ENCODE data around the gene POLE.

DNA sequence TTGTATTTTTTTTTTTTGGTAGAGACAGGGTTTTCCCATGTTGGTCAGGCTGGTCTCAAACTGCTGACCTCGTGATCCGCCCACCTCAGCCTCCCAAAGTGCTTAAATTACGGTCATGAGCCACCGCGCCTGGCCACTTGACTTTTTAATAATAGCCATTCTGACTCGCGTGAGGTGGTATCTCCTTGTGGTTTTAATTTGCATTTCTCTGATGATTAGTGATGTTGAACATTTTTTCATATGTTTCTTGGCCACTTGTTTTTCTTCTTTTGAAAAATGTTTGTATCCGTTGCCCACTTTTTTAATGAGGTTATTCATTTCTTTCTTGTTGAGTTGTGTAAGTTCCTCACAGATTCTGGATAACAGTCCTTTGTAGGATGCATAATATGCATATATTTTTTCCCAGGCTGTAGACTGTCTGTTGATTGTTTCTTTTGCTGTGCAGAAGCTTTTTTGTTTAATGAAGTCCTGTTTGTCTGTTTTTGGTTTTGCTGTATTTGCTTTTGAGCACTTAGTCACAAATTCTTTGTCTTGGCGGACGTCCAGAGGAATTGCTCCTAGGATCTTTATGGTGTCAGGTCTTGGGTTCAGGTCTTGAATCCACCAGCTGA is 13.2 kb upstream of the POLE start:
- TF ChIP-seq, protein P1, sequence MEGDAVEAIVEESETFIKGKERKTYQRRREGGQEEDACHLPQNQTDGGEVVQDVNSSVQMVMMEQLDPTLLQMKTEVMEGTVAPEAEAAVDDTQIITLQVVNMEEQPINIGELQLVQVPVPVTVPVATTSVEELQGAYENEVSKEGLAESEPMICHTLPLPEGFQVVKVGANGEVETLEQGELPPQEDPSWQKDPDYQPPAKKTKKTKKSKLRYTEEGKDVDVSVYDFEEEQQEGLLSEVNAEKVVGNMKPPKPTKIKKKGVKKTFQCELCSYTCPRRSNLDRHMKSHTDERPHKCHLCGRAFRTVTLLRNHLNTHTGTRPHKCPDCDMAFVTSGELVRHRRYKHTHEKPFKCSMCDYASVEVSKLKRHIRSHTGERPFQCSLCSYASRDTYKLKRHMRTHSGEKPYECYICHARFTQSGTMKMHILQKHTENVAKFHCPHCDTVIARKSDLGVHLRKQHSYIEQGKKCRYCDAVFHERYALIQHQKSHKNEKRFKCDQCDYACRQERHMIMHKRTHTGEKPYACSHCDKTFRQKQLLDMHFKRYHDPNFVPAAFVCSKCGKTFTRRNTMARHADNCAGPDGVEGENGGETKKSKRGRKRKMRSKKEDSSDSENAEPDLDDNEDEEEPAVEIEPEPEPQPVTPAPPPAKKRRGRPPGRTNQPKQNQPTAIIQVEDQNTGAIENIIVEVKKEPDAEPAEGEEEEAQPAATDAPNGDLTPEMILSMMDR (IDR thresholded peaks at IDR 0.05; ENCODE audit: borderline replicate concordance, extremely low read depth, low read length, poor library complexity, severe bottlenecking), result no peak
- no peak for TF ChIP-seq EZH2 (IDR thresholded peaks at IDR 0.05; ENCODE audit: borderline replicate concordance, low read depth, low read length, severe bottlenecking)

Data from DND-41 (cell line).